ENCODE measurements around the gene OVOL1.

OVOL1 gene

DNA sequence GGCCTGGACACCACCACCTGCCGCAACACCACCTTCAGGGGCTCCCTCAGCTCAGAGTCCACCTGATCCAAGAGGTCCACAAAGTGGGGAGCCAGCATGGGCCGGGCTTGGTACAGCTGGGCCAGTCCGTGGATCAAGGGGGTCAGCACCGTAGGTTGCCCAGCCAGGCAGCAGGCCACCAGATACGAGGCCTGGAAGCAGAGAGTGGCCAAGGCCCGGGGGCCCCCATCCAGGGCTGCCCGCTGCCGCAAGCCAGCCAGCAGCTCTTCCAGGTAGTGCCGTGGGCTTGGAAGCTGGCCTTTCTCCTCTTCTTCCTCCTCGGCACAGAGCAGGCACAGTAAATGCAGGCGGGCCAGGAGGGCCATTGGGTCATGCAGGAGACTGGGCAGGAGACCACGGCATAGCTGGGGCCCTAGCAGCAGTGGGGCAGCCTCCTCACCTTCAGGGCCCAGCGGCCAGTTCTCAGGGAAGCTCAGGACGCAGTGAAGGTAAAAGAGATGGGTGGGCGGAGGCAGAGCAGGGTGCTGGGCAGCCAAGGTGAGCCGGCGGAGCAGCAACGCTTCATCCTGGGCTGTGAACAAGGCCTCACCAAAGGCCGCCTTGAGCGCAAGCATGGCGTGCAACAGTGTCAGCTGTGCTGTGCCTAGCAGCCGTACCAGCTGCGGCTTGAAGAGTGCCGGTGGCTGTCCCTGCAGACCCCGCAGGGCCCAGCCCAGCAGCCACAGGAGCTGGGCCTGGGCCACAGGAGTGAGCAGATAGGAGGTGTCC lies 7.8 kb upstream of the OVOL1 start:
- peak overlapping the region; percentile 70 to 83 for H3K4me3 ChIP-seq (ENCODE audit: low read depth in 1 of 2, low read length in 2 of 2)
- no peak overlapping the region for H3K27ac ChIP-seq (ENCODE audit: low read depth, low read length)
- H3K4me1 ChIP-seq (ENCODE audit: insufficient read depth, low read length) = peaks cover 11% of the 10 kb centered on the region

DNA sequence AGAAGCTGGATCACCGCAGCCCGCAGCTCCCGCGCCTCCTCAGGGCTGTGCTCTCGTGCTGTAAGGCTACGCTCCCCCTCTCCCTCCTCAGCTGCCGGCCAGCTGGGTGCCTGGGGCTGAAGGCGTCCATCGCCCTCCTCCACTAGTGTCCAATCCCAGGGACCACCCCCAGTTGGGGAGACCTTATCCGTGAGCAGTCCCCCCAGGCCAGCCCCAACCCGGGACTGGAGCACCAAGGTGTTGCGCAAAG lies 7.3 kb upstream of the OVOL1 start:
- no peak overlapping the region for H3K9ac ChIP-seq (ENCODE audit: low read length)
- H3K36me3 ChIP-seq (ENCODE audit: insufficient read depth, low read length) = peaks cover 18% of the 10 kb centered on the region
- H3K9me3 ChIP-seq (ENCODE audit: low read length) = no peaks in the 10 kb centered on the region
- no peaks in the 10 kb centered on the region for H3K27me3 ChIP-seq (ENCODE audit: control insufficient read depth in 1 of 2, insufficient read depth in 2 of 2, low read length in 2 of 2)
- no peak overlapping the region for H3K27ac ChIP-seq (ENCODE audit: low read depth, low read length)
- peaks cover 11% of the 10 kb centered on the region for H3K4me1 ChIP-seq (ENCODE audit: insufficient read depth, low read length)
- peak overlapping the region; percentile 70 to 83 for H3K4me3 ChIP-seq (ENCODE audit: low read depth in 1 of 2, low read length in 2 of 2)

More for the DNA sequence above, 7.8 kb upstream of the OVOL1 start:
- Histone ChIP-seq H3K36me3 (ENCODE audit: insufficient read depth, low read length) (peaks cover 18% of the 10 kb centered on the region), H3K9me3 (ENCODE audit: low read length) (no peaks in the 10 kb centered on the region), H3K27me3 (ENCODE audit: control insufficient read depth in 1 of 2, insufficient read depth in 2 of 2, low read length in 2 of 2) (no peaks in the 10 kb centered on the region), H3K9ac (ENCODE audit: low read length) (no peak overlapping the region)

DNA sequence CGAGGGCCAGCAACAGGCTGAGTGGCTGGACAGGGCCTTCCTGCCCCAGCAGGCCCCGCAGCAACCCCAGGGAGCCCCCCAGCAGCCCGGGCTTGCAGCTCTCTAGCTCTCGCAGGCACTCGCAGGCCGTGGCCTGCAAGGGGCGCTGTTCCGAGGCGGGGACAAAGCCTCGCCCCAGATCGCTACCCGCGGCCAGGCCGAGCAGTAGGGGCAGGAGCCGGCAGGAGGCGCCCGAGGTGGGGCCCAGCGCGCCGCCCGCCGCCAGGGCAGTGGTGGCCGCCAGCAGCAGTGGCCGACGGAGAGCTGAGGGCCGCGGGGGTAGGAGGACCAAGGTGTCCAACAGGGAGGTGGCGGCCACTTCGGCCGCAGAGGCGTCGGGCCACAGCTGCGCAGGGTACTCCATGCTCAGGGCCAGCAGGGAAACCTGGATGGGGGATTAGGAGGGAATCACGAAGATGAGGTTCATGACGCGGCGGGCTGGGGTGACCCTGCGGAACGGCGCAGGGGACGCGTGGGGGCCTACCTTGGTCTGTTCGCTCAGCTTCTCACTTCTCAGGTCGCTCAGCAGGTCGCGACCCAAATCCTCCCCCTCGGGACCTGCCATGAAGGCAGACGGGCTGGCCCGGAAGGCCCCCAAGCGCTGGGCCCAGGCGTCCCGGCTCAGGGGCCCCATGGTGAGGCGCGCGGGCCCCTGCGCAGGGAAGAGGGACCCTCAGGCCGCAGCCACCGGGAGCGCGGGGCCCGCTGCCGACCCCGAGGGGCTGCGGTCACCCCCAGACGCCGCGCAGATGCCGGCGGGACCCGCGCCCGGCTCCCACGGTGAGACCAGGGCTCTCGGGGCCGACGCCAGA lies 6.7 kb upstream of the OVOL1 start:
- H3K27me3 ChIP-seq (ENCODE audit: control insufficient read depth in 1 of 2, insufficient read depth in 2 of 2, low read length in 2 of 2) = peaks cover 0 to 2% of the 10 kb centered on the region in 2 donors
- H3K4me1 ChIP-seq (ENCODE audit: insufficient read depth, low read length) = peaks cover 11% of the 10 kb centered on the region
- H3K9me3 ChIP-seq (ENCODE audit: low read length) = no peaks in the 10 kb centered on the region
- peak overlapping the region; percentile 70 to 83 for H3K4me3 ChIP-seq (ENCODE audit: low read depth in 1 of 2, low read length in 2 of 2)
- peak overlapping the region; percentile 53 for H3K9ac ChIP-seq (ENCODE audit: low read length)
- peaks cover 18% of the 10 kb centered on the region for H3K36me3 ChIP-seq (ENCODE audit: insufficient read depth, low read length)
- H3K27ac ChIP-seq (ENCODE audit: low read depth, low read length) = peak overlapping the region; percentile 75

DNA sequence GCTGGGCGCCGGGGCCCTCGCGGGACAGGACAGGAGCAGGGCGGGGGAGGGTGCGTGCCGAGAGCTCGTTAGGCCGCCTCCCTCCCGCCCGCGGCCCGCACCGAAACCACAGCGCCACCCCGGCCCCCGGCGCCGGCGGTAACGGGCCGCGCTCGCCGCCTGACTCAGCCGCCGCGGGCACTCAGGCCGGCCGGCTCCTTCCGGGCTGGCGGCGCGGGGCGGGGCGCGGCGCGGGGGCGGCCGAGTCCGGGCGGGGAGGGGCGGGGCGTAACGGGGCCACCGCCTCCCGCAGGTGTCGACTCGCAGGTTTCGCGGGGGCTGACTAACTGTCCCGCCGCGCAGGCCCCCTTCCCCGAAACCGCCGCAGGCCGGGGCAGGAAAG lies 6.1 kb upstream of the OVOL1 start, which contains the start of gene AP5B1:
AP5B1 (minus strand) TSS at position 207 of the 382 bp plus-strand sequence. CDS start 385 bp downstream, outside the sequence.
- Histone ChIP-seq H3K9me3 (ENCODE audit: low read length) (no peaks in the 10 kb centered on the region), H3K27ac (ENCODE audit: low read depth, low read length) (peak within 1 kb of the TSS; percentile 75), H3K9ac (ENCODE audit: low read length) (peak within 1 kb of the TSS; percentile 53), H3K36me3 (ENCODE audit: insufficient read depth, low read length) (peaks cover 18% of the 10 kb centered on the region), H3K4me3 (ENCODE audit: low read depth in 1 of 2, low read length in 2 of 2) (peak within 1 kb of the TSS; percentile 70 to 83), H3K27me3 (ENCODE audit: control insufficient read depth in 1 of 2, insufficient read depth in 2 of 2, low read length in 2 of 2) (peaks cover 2 to 8% of the 10 kb centered on the region in 2 donors), H3K4me1 (ENCODE audit: insufficient read depth, low read length) (peaks cover 11% of the 10 kb centered on the region)

DNA sequence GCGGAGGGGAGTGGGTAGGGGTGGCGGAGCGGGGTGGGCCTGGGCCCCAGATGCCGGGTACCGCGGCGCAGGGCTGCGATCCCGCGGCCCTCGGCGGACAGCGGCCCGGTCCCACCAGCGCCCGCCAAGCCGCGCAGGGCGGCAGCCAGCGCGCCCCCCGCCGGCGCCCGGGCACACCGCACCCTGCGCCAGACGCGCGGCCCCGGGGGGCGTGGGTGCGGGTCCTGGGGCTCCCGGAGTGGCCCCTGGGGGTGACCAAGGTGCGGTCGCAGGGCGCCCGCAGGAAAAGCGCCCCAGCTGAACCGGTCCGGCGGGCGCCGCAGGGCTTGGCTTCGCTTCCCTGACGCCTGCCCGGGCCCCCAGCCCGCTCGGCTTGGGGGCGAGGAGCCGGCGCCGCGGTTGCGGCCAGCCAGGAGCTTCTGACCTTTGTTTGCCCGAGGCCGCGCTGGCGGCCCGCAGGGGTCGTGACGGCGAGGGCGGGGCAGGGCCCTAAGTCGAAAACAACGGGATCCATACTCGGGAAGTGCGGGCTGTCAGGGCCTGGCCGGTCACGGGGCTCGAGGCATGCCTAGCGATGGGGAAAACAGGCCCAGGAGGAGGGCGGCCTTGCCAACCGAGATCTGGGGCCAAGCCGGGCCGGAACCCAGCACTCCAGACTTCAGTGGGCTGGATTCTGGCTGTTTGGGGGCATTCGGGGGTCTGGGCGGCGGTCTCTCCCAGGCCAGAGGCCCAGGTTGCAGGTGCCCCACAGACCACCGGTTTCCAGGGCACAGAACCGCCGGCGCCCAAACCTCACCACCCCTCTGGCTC lies 5.5 kb upstream of the OVOL1 start:
- Histone ChIP-seq H3K27ac (ENCODE audit: low read depth, low read length) (peak overlapping the region; percentile 42), H3K27me3 (ENCODE audit: control insufficient read depth in 1 of 2, insufficient read depth in 2 of 2, low read length in 2 of 2) (peaks cover 8 to 14% of the 10 kb centered on the region in 2 donors), H3K9ac (ENCODE audit: low read length) (no peak overlapping the region)

DNA sequence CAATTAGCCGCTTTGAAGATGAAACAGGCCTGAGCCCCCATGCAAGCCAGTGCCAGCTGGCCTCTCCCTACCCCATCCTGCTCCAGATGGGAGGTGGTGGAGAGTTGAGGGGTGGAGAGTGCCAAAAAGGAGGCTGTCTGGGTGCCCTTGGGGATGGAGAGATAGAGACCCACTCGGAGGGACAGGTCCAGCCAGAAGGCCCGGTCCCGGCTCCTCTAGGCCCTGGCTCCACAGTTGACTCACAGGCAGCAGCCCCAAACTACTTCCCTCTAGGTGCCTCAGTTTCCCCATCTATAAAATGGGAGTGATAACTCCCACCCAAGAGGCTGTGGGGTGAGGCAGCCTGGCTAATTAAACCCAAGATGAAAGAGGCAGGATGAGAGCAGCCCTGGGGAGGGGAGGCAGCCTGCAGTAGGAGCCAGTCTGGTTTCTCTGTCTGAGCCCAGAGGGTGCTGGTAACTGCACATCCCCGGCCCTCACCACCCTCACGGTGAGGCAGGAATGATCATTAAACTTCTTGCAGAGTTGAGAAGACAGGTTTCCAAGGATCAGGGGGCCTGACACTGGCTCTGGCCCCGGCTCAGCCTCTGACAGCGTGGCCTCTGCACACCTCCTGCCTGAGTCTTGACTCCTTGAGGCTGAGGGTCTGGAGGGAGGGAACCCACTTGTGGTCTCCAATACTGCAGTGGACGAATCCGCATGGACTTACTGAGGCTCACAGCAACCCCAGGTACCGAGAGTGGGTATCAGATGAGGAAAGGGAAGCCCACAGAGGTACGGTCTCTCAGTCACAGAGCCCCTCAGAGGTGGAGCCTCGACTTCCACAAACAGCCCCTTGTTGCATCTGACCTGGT lies 4.7 kb upstream of the OVOL1 start:
- Histone ChIP-seq H3K9ac (ENCODE audit: low read length) (no peak overlapping the region), H3K27me3 (ENCODE audit: control insufficient read depth in 1 of 2, insufficient read depth in 2 of 2, low read length in 2 of 2) (peaks cover 13 to 17% of the 10 kb centered on the region in 2 donors), H3K4me1 (ENCODE audit: insufficient read depth, low read length) (peaks cover 14% of the 10 kb centered on the region)

More for the DNA sequence above, 5.5 kb upstream of the OVOL1 start:
- H3K36me3 ChIP-seq (ENCODE audit: insufficient read depth, low read length) = peaks cover 18% of the 10 kb centered on the region
- H3K4me1 ChIP-seq (ENCODE audit: insufficient read depth, low read length) = peaks cover 12% of the 10 kb centered on the region
- H3K4me3 ChIP-seq (ENCODE audit: low read depth in 1 of 2, low read length in 2 of 2) = peak overlapping the region; percentile 42 to 47
- H3K9me3 ChIP-seq (ENCODE audit: low read length) = no peaks in the 10 kb centered on the region

DNA sequence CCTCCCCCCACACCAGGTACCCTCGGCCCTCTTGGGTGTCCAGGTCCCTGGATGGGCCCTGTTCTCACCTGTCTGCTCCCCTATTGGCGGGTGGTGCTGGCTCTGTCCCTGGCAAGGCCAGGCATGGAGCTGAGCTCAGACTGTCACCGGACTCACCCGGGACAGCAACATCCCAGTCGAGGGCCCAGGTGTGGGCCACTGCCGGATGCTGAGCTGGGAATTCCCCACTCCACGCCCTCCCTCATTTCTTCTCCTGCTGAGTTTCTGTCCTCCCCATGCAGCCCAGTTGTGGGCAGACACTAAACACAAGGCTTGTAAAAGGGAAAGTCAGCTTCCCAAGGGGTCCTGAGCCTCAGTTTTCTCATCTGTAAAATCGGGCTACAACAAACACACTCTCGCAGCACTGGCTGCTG lies 4.0 kb upstream of the OVOL1 start:
- Histone ChIP-seq H3K27ac (ENCODE audit: low read depth, low read length) (no peak overlapping the region), H3K27me3 (ENCODE audit: control insufficient read depth in 1 of 2, insufficient read depth in 2 of 2, low read length in 2 of 2) (peaks cover 16 to 19% of the 10 kb centered on the region in 2 donors), H3K9ac (ENCODE audit: low read length) (no peak overlapping the region), H3K4me1 (ENCODE audit: insufficient read depth, low read length) (peaks cover 17% of the 10 kb centered on the region), H3K36me3 (ENCODE audit: insufficient read depth, low read length) (peaks cover 5% of the 10 kb centered on the region), H3K9me3 (ENCODE audit: low read length) (no peaks in the 10 kb centered on the region), H3K4me3 (ENCODE audit: low read depth in 1 of 2, low read length in 2 of 2) (no peak overlapping the region)

More for the DNA sequence above, 4.7 kb upstream of the OVOL1 start:
- Histone ChIP-seq H3K36me3 (ENCODE audit: insufficient read depth, low read length) (peaks cover 11% of the 10 kb centered on the region), H3K9me3 (ENCODE audit: low read length) (no peaks in the 10 kb centered on the region), H3K4me3 (ENCODE audit: low read depth in 1 of 2, low read length in 2 of 2) (no peak overlapping the region), H3K27ac (ENCODE audit: low read depth, low read length) (peak overlapping the region; percentile 42)

DNA sequence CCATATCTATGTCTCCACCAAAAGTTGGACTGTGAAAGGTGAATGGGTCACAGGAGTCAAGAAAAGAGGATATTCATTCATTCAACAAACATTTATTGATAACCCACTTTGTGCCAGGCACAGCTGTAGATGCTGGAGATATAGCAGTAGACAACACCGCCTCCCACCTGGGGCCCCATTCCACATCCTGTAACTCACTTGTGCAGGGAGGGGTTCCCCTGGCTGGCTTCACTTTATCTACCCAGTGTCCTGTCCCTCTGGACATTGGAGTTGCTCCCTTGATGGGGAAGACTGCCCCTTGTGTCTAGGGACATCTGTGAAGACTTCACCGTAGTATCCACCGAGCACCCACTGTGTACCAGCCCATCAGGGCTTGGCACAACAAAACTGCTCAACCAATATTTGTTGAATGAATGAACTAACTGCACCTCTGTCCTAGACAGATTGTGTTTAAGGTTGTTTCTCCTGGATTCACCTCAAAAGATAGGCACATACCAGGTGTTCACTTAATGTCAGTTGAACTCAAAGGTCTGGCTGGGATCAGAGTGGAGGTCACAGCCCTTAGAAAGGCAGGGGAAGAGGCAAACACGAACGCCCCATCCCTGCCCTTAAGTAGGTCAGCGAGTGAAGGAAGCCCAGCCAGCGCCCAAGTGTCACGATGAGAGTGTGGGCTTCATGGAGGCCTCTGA lies 1.4 kb upstream of the OVOL1 start:
- H3K36me3 ChIP-seq (ENCODE audit: insufficient read depth, low read length) = no peaks in the 10 kb centered on the region
- H3K9me3 ChIP-seq (ENCODE audit: low read length) = no peaks in the 10 kb centered on the region
- peaks cover 11% of the 10 kb centered on the region for H3K4me1 ChIP-seq (ENCODE audit: insufficient read depth, low read length)
- no peak overlapping the region for H3K4me3 ChIP-seq (ENCODE audit: low read depth in 1 of 2, low read length in 2 of 2)
- peaks cover 31 to 32% of the 10 kb centered on the region in 2 donors for H3K27me3 ChIP-seq (ENCODE audit: control insufficient read depth in 1 of 2, insufficient read depth in 2 of 2, low read length in 2 of 2)
- no peak overlapping the region for H3K9ac ChIP-seq (ENCODE audit: low read length)
- no peak overlapping the region for H3K27ac ChIP-seq (ENCODE audit: low read depth, low read length)

DNA sequence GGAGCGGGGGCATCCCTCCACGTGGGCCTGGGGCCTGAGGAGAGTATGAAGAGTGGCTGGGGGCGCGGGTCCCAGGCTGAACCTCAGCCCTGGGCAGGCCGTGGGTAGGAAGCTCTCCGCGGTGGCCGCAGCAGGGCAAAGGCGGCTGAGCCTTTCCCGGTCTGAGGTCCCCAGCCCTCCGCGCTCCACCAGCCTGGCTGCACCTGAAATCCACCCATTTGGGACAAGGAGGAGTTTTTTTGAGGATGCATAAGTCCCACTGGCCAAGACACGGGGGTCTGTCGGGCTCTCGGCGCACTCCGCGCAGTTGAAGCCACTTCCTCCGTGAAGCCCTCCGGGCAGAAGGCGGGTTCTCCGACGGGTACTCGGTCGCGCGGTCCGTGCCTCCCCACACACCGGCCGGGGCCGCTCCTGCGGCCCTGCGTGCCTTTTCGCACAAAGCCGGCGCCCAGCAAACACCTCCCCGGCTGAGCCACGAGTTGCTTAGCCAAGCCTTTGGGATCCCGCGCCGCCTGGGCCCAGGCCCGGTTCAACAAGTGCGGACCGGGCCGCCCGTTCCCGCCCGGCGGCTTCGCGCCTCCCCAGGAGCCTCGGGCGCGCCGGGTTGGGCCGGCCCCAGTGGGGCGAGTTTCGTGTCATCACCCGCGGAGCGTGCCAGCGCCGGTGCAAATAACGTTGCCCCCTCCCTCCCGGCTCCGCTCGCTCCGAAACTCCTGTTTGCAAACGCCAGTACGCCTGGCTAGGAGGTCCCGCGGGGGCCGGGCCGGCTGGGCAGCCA lies 666 bp upstream of the OVOL1 start:
- Histone ChIP-seq H3K4me1 (ENCODE audit: insufficient read depth, low read length) (peaks cover 11% of the 10 kb centered on the region), H3K9me3 (ENCODE audit: low read length) (no peaks in the 10 kb centered on the region), H3K27ac (ENCODE audit: low read depth, low read length) (no peak overlapping the region), H3K9ac (ENCODE audit: low read length) (no peak overlapping the region), H3K36me3 (ENCODE audit: insufficient read depth, low read length) (no peaks in the 10 kb centered on the region), H3K4me3 (ENCODE audit: low read depth in 1 of 2, low read length in 2 of 2) (no peak overlapping the region), H3K27me3 (ENCODE audit: control insufficient read depth in 1 of 2, insufficient read depth in 2 of 2, low read length in 2 of 2) (peaks cover 31 to 32% of the 10 kb centered on the region in 2 donors)
